Stimulated activated naive CD4-positive, alpha-beta T cell treated with Interleukin-2 at 50 U/mL for 16 hours (primary cell): Measurements from ENCODE around the gene CEACAM5.

Source experiments
- DNase-seq: peaks from one replicate; lab custom pipeline; 2025; lab: John Stamatoyannopoulos, UW

Gene CEACAM5

GRCh38 chr19:41708481-41708880 is at the start of gene CEACAM5:
Gene CEACAM5, plus strand, starts transcription at chr19:41708626. Its CDS starts 106 bp downstream, at chr19:41708732.
- DNase-seq, result no peak

- no peak for DNase-seq
Observed at GRCh38 chr19:41666075-41666474, 42.4 kb upstream of the CEACAM5 start.

- no peak for DNase-seq
Observed at GRCh38 chr19:41668315-41668714, 40.1 kb upstream of the CEACAM5 start.

GRCh38 chr19:41670755-41671154 is 37.7 kb upstream of the CEACAM5 start:
- DNase-seq, result no peak

DNA sequence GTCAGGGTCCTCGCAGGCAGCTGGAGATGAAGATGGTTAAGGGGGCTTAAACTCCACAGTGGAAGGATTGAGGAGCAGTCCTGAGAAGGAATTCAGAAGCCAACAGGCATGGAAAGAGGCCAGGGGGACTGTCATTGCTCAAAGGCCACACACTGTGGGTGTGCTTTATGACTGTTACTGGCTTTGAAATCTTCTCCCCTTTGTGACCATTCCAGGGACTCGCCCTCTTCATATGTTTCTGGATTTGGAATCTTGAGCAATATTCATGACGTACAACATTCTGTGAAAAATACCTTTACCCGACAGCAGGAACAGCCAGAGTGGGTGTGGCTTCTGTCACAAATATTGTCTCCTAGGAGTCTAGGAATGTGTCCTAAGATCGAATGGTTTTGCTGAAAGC is 36.9 kb upstream of the CEACAM5 start:
- no peak for DNase-seq

DNA sequence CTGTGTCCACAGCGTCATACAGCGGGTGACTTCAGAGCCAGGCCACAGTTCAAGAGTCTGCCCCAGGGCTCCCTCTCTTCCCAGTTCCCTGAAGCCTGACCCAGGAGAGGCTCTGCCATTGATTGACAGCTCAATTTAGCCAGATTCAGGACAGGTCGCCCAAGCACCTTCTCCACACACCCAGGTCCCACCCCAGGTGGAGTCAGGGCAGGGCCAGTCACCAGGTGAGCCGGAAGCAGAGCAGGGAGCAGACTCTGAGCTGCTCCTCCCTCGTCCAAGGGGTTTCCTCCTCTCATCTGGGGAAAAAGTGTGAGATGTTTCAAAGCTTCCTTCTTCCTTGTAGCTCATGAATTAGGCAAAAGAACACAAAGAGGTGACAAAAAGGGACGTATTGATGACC is 26.0 kb upstream of the CEACAM5 start:
- no peak for DNase-seq

- no peak for DNase-seq
Observed at GRCh38 chr19:41687419-41687818, 21.0 kb upstream of the CEACAM5 start.

- DNase-seq, result no peak
Observed at GRCh38 chr19:41688098-41688497, 20.3 kb upstream of the CEACAM5 start, which contains the start of gene CEACAM7. Gene CEACAM7, minus strand, starts transcription at chr19:41688270. Its CDS starts 105 bp downstream, at chr19:41688165.

DNA sequence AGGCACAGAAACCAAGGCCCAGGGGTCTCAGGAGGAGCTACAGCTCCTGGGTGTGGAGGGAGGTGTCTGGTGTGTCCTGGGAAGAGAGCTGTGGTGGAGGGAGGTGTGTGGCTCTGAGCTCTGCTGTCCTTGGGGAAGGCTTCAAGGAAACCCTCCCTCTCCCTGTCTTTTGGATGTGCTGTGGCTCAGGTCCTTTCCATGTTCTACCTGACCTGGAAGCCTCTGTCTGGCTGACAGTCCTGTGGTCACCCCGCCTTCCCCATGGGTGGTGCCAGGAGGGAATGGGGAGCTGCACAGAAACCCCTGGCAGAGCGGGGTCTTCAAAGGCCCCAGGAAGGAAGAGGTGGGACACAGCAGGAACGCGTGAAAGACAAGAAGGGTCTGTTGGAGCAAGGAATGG is 19.7 kb upstream of the CEACAM5 start:
- DNase-seq, result no peak

DNA sequence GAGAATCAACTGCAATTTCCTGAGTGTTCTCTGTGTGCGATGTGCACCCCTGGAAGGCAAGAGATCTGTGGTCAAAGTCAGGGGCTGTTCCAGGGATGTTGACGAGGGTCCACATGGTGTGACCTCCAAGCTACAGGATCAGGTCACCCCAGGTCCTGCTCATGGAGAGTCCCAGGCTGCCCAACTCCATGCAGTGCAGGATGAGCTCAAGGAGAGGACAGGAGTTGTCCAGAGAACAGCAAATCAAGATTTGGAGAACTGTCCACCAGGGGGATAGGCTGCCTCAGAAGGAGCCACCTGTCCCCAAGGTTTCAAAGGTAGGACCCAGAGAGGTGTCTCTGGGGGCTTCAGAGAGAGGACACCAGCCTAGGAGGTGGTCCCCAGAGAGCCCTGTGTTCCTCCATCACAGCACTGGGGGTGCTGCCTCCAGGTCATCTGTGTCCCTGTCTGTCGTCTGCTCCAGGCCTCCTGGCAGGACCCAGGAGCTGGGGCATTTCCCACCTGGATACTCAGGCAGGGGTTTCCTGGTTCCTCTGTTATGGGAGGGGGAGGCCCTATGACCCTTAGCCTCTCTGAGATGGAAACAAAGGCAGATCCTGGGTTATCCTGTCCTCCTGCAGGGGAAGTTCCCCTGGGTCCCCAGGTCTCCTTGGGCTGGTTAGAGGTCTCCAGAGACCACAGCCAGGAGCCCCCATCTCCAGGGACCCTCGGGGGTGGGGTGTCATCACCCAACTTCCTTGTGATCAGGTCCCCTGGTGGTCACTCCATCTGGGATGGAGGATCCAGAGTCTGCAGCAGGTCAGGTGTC is 18.2 kb upstream of the CEACAM5 start:
- no peak for DNase-seq

DNA sequence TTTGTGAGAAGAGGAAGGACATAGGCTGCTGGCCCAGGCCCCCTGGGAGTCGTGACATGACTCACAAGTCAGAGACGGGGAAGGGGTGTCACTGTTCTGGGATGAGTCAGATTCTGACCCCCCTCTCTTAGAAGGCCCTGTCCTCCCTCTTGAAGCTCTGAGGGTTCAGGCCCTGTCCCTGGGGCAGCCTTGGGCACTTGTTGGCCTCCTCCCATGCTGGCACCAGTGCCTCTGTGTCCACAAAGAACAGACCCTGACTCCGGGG is 17.7 kb upstream of the CEACAM5 start:
- DNase-seq, result no peak

GRCh38 chr19:41691268-41691970 is 17.0 kb upstream of the CEACAM5 start:
- no peak for DNase-seq

DNA sequence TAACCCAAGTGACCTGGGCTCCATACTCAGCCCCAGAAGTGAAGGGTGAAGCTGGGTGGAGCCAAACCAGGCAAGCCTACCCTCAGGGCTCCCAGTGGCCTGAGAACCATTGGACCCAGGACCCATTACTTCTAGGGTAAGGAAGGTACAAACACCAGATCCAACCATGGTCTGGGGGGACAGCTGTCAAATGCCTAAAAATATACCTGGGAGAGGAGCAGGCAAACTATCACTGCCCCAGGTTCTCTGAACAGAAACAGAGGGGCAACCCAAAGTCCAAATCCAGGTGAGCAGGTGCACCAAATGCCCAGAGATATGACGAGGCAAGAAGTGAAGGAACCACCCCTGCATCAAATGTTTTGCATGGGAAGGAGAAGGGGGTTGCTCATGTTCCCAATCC is 14.2 kb upstream of the CEACAM5 start:
- DNase-seq, result no peak

DNA sequence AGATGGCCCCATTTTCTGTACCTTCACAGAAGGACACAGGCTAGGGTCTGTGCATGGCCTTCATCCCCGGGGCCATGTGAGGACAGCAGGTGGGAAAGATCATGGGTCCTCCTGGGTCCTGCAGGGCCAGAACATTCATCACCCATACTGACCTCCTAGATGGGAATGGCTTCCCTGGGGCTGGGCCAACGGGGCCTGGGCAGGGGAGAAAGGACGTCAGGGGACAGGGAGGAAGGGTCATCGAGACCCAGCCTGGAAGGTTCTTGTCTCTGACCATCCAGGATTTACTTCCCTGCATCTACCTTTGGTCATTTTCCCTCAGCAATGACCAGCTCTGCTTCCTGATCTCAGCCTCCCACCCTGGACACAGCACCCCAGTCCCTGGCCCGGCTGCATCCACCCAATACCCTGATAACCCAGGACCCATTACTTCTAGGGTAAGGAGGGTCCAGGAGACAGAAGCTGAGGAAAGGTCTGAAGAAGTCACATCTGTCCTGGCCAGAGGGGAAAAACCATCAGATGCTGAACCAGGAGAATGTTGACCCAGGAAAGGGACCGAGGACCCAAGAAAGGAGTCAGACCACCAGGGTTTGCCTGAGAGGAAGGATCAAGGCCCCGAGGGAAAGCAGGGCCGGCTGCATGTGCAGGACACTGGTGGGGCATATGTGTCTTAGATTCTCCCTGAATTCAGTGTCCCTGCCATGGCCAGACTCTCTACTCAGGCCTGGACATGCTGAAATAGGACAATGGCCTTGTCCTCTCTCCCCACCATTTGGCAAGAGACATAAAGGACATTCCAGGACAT is 13.4 kb upstream of the CEACAM5 start:
- no peak for DNase-seq

GRCh38 chr19:41695745-41696144 is 12.7 kb upstream of the CEACAM5 start:
- DNase-seq, result no peak

GRCh38 chr19:41696402-41697197 is 11.8 kb upstream of the CEACAM5 start:
- no peak for DNase-seq

- DNase-seq, result no peak
Observed at GRCh38 chr19:41697198-41697855, 11.1 kb upstream of the CEACAM5 start.

- DNase-seq, result no peak
Observed at GRCh38 chr19:41698746-41699230, 9.6 kb upstream of the CEACAM5 start.

GRCh38 chr19:41699231-41699967 is 9.0 kb upstream of the CEACAM5 start:
- no peak for DNase-seq

- no peak for DNase-seq
Observed at GRCh38 chr19:41699968-41700323, 8.5 kb upstream of the CEACAM5 start.
